Mononuclear cell (primary cell): ENCODE results near the gene CD300LD. TPM values are rescaled to one million over a fixed set of nuclear protein-coding genes. Genes with fewer than 3 reads are reported as not detected.

ENCODE experiments used
- H3K27me3 ChIP-seq: 2 replicates; pipeline ENCODE4 v1.6.0; 2011; ENCODE audit warnings: low read length, control low read depth; ENCODE audit not compliant: insufficient read depth
- H3K4me1 ChIP-seq: 2 replicates; pipeline ENCODE4 v1.5.1; 2011; ENCODE audit warnings: mild to moderate bottlenecking, low read length, control low read depth; ENCODE audit not compliant: insufficient read depth
- H3K4me3 ChIP-seq: 2 replicates; pipeline ENCODE4 v1.5.1; 2011; ENCODE audit warnings: mild to moderate bottlenecking, low read length, moderate library complexity
- H3K9me3 ChIP-seq: 2 replicates; pipeline ENCODE4 v1.5.1; 2011; ENCODE audit warnings: low read depth, mild to moderate bottlenecking, control low read depth, low read length
- total RNA-seq: library from RNA; depleted of rRNA; stranded (reverse); fragments of >200 nt; gene quantifications from one replicate; pipeline ENCODE4 v1.2.3, GENCODE V29; 2012

CD300LD gene
- total RNA-seq, 1 donor: 0.73 TPM

DNA sequence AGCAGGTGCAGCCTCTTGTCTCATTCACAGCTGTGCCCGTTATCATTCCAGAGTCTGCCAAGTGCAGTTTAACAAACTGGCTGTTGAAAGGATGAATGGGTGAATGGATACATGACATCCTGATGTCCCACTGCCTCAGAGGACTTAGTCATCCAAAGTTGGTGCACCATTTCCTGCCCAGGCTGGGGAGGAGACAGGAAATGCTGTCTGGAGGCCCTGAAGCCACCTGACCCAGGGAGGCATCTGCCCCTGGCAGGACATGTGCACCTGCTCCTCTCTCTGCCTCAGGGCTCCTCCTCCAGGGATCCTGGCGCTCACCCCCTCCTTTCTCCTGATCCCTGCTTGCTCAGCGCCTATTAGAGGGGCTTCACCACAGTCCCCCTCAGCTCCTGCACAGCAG is 44.3 kb downstream of the CD300LD start:
- H3K4me1 ChIP-seq: peaks cover 53% of the 10 kb centered on the region
- no peaks in the 10 kb centered on the region for H3K27me3 ChIP-seq
- no peak overlapping the region for H3K4me3 ChIP-seq
- no peaks in the 10 kb centered on the region for H3K9me3 ChIP-seq

DNA sequence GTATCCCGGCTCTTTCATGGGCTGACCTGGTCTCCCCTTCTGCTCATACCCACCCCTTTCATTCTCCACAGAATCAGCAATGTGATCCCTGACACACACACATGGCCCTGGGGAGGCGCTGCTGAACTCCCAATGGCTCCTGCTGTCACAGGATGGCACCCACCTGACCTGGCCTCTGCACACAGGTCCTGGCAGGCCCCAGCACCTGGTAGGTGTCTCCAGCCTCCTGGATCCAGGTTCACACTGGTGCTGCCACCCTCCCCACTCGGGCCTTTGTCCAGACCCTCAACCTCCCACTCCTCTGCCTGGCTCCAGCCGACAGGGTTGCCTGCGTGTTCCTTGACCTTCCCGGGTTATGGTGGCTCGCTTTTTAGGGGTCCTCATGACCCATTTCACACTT is 44.8 kb downstream of the CD300LD start:
- Histone ChIP-seq H3K4me1 (peaks cover 50% of the 10 kb centered on the region), H3K9me3 (no peaks in the 10 kb centered on the region), H3K4me3 (no peak overlapping the region), H3K27me3 (no peaks in the 10 kb centered on the region)

DNA sequence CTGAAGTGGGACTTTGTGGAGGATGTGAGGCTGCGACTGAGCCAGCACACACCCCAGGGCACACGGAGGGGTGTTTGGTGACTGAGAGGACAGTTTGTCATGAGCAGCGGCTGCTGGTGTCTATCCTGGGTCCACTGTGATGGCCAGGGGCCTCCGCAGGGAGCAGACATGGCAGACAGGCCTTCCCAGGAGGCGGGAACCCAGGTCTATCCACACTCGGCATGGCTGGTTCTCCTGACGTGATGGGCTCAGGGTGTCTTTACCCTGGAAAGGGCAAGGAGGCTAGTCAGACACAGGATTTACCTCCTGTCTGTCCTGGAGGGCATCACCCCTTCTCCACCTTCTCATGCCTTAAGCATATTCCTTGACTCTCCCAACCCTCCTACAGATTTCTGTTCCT is 45.5 kb downstream of the CD300LD start:
- Histone ChIP-seq H3K4me1 (peaks cover 47% of the 10 kb centered on the region), H3K27me3 (no peaks in the 10 kb centered on the region), H3K9me3 (no peaks in the 10 kb centered on the region), H3K4me3 (no peak overlapping the region)

DNA sequence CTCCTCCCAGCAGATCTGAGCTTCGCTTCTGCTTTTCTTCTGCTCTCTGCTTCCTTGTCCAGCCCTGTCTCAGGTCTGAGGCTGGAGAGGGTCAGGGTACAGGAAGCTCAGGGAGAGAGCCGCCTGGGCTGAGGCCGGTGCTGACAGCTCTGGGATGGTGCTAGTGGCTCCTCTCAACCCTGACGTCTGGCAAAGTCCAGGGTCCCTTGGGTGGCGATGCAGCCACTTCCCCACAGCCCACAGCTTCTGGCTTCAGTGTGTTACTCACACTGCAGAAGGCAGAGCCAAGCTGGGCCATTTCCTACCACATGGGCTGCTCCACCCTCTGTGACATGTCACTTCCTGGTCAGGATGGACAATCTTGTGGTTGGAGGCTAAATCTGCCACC is 46.2 kb downstream of the CD300LD start, which contains the start of gene CD300C:
TSS of gene CD300C (minus strand) at position 273 of the 388 bp plus-strand sequence. CDS start 333 bp downstream, outside the sequence.
- Histone ChIP-seq H3K9me3 (no peaks in the 10 kb centered on the region), H3K4me3 (peak within 1 kb of the TSS; percentile 44), H3K27me3 (no peaks in the 10 kb centered on the region), H3K4me1 (peaks cover 47% of the 10 kb centered on the region)

DNA sequence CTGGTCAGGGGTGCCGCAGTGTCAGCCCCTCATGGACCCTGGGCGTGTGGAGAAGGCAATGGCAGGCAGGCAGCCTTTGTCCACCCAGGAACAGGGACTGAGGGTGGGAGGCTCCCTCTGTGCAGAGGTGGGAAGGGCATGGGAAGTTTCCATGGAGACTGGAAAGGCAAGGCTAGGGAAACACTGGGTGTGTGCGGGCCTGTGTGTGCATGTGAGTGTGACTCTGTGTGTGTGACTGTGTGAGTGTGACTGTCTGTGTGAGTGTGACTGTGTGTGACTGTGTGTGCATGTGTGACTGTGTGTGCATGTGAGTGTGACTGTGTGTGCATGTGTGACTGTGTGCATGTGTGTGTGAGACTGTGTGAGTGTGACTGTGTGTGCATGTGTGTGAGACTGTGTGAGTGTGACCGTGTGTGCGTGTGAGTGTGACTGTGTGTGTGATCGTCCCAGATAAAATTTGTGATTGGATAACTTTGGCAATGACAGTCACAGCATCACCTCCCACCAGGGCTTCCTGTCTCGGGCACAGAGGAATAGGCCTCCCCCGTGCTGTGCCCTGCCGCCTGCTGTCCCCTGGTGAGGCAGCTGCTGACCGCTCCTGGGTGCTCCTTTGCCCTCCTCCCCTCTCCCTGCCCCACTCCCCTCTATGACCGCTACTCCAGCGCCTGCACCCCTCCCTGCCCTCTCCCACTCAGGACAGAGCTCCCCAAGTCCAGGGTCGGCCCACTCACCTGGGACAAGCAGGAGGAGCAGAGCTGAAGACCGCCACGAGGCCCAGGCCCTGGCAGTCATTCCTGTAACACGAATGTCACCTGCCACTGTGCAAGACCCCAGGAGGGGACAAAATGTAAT is 46.9 kb downstream of the CD300LD start:
- H3K27me3 ChIP-seq: no peaks in the 10 kb centered on the region
- peaks cover 47% of the 10 kb centered on the region for H3K4me1 ChIP-seq
- peak overlapping the region; percentile 44 for H3K4me3 ChIP-seq
- no peaks in the 10 kb centered on the region for H3K9me3 ChIP-seq

DNA sequence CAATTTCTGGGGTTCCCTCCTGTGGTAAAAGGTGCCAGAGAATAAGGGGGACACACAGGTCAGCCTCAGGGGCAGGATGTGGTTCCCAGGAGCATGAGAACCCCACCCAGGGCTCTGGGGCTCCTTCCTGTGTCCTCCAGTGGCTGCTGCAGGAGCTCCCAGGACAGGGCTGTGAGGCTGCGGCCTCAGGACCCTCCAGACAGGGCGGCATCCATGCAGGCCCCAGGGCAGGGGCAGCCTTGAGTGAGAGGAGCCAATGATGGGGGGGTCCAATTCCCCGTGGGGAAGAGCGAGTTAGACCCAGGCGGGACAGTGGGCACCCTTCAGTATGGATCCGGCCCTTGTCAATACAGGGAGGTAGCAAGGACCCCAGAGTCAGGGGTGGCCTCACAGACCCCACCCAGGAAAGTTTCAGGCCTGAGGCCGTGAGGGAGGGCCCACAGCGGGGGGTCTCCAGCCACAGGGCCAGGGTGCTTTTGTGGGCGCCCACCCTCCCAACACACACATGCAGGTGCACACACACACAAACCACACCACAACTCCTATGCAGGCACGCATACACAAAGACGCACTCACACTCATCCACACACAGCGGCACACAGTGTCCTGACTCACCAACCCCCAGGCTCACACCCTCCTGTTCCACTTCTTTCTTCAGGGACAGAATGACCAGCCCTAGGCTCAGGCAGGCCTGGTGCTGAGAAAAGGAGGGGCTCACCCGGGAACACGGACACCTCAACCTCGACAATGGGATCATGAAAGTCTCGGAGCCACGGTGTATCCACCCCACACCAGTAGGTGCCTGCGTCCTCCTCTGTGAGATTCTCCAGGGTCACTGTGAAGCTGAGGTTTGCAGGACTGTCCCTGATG is 48.0 kb downstream of the CD300LD start:
- no peaks in the 10 kb centered on the region for H3K27me3 ChIP-seq
- no peak overlapping the region for H3K4me3 ChIP-seq
- H3K4me1 ChIP-seq: peaks cover 47% of the 10 kb centered on the region
- H3K9me3 ChIP-seq: no peaks in the 10 kb centered on the region

DNA sequence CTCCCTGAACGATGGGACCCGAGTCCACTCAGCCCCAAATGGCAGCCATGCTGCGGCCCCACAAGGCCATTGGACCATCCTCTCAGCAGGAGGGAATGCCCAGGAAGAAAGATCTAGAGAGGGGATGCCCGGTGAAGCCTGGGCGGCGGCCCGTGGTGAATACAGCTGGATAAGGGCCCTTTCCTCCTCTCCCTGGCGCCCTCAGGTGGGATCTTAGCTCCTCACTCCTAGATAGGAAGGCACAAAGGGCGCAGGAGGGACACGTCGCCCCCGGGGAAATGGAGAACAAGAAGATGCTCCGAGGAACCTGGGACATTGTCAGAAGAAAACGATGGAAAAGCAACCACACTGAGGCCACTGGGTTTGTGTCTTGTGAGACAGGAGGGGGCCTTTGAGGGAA is 48.7 kb downstream of the CD300LD start:
- Histone ChIP-seq H3K9me3 (no peaks in the 10 kb centered on the region), H3K4me1 (peaks cover 43% of the 10 kb centered on the region), H3K27me3 (no peaks in the 10 kb centered on the region), H3K4me3 (no peak overlapping the region)

DNA sequence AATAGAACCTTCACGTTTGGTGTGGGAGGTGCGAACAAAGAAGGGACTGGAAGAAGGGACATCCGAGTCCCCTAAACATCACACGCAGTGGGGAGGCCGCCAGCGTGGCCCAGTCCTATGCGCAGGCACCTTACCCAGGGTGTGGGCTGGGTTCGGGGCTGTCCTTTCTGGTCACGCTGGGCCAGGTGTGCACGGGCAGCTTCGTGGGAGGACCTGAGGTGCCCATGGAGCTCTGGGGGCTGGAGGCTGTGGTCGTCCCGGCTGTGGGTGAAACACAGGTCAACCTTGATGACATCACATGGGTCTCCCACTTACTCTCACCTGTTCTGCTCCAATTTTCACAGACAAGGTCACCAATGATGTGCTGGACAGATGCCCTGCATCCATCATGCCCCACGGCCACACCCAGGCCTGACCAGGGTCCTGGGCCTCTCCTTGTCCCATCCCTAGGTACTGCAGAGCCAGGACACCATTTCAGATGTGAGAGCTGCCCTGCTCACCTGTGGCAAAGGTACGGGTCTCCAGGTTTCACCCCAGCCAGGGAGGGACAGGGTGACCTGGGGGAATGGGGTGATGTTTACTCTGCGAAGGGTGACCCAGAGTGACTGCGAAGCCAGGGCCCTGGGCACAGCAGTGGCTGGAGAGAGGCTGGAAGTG is 49.2 kb downstream of the CD300LD start:
- H3K4me3 ChIP-seq: no peak overlapping the region
- H3K4me1 ChIP-seq: peaks cover 38% of the 10 kb centered on the region
- H3K27me3 ChIP-seq: no peaks in the 10 kb centered on the region
- no peaks in the 10 kb centered on the region for H3K9me3 ChIP-seq

DNA sequence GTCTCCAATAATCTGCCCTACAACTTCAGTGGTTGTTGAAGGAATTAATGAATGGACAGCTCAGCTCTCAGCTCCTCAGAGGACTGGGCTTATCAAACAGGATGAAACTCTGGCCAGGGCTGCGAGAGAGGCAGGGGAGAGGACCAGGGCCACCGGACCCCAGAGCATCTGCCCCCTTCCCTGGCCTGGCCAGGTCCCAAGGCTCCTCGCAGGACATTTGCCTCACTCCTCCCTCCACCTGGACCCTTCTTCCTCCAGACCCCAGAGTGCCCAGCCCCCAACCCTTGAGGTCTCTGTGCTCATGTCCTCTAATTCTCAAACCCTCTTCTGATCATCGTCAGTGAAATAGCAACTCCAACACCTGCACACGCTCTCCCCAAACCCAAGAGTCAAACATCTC is 49.9 kb downstream of the CD300LD start:
- Histone ChIP-seq H3K4me3 (no peak overlapping the region), H3K9me3 (no peaks in the 10 kb centered on the region), H3K27me3 (no peaks in the 10 kb centered on the region)

DNA sequence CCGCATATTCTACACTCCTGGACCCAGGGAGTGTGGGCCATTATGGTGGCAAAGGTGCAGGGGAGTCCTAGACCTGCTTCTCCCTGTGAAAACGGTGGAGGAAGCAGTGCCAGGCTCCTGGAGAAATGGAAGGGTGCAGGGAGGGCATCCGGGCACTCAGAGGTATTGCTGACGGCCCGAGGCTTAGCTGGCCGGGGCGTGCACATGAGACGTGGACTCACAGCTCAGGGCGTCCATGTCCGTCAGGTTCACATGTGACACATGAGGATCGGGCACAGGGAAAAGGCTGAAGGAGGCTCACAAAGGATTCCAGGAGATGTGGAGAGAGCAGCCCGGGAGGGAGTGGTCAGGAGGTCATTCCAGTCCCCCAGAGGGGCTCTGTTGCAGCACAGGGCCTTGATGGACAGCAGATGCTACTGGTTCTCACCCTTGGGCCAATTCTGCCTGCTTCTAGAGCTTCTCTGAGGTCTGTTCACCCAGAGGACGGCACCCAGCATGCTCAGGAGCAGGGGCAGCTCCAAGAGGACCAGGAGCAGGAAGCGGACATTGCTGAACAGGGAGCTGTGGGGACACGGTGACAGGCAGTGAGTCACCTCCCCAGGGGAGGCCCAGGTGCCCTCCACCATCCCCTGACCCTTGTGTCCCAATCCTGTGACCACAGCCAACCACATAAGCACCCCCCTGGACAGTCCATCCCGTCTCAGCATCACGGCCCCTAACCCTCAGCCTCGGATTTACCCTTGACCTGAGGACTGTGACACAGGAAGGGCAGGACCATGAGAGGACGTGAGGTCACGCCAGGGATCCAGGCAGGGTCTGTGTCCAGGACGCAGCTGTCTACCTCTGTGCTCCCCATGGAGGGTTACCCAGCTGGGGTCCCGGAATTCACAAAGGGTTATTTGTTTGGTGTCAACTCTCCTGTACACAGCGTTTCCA is 50.6 kb downstream of the CD300LD start:
- Histone ChIP-seq H3K4me1 (peaks cover 24% of the 10 kb centered on the region), H3K27me3 (no peaks in the 10 kb centered on the region)

More for the DNA sequence above, 49.9 kb downstream of the CD300LD start:
- peaks cover 31% of the 10 kb centered on the region for H3K4me1 ChIP-seq

DNA sequence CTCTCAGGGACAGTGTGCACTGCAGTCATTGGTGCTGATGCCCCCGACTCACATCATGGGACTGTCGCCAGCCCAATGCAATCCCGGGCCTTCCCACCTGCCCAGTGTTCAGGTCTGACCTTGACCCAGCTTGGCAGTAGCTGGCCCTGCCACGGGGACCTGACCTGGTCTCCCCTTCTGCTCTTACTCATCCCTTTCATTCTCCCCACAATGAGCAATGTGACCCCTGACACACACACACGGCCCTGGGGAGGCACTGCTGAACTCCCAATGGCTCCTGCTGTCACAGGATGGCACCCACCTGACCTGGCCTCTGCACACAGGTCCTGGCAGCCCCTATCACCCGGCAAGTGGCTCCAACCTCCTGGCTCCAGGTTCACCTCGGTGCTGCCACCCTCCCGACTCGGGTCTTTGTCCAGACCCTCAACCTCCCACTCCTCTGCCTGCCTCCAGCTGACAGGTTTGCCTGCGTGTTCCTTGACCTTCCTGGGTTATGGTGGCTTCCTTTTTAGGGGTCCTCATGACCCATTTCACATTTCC is 52.7 kb downstream of the CD300LD start:
- no peaks in the 10 kb centered on the region for H3K9me3 ChIP-seq
- no peak overlapping the region for H3K4me3 ChIP-seq
- peaks cover 11% of the 10 kb centered on the region for H3K4me1 ChIP-seq
- peaks cover 2% of the 10 kb centered on the region for H3K27me3 ChIP-seq

More for the DNA sequence above, 50.6 kb downstream of the CD300LD start:
- H3K4me3 ChIP-seq: no peak overlapping the region
- H3K9me3 ChIP-seq: no peaks in the 10 kb centered on the region

DNA sequence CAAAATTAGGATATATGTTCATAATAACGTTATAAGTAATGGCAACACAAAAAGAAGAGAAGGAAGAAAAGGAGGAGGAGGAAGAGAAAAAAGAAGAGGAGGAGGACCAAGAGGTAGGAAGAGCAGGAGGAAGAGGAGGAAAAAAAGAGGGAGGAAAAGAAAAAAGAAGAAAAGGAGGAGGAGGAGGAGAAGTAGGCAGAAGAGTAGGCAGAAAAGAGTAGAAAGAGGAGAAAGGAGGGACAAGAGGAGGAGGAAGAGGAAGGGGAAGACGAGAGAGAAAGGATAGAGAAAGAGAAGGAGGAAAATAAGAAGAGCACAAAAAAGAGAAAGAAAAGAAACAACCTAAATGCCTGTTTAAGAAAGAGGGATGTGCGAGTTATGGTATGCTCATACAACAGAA is 55.2 kb downstream of the CD300LD start:
- Histone ChIP-seq H3K4me1 (peaks cover 25% of the 10 kb centered on the region), H3K4me3 (no peak overlapping the region), H3K9me3 (no peaks in the 10 kb centered on the region)

DNA sequence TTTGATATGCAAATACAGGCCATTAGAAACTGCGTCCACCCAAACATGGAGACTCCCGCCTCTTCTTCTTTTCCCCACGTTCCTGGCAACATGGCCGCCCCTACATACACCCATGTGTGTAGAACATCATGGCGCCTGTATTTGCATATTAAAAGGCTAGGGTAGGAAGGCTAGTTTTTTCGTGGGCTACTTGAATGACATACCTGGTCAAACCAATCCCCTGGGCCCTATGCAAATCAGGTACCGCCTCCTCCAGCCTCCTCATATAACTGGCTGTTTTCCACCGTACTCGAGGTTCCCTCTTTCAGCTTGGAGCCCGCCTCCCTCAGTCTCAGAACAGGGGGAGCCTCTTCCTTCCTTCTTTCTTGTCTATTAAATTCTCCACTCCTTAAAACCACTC is 60.0 kb downstream of the CD300LD start:
- Histone ChIP-seq H3K9me3 (no peaks in the 10 kb centered on the region), H3K27me3 (peaks cover 3% of the 10 kb centered on the region), H3K4me1 (peaks cover 72% of the 10 kb centered on the region), H3K4me3 (peak overlapping the region; percentile 61)

More for the DNA sequence above, 55.2 kb downstream of the CD300LD start:
- peaks cover 3% of the 10 kb centered on the region for H3K27me3 ChIP-seq
